Kasumi-1 (cell line): ENCODE results near the gene HPN.
"Not testable (repeated sequence)": the region's sequence is repeated elsewhere in the genome, so short reads cannot be mapped to it uniquely, and the experiment has no call there.

Source experiments
- DNase-seq, 2 experiments: peaks; one replicate each; lab custom pipeline; 2025; lab: John Stamatoyannopoulos, UW

The HPN gene

GRCh38 chr19:35009424-35010415 lies 31.8 kb upstream of the HPN start:
- no peak for DNase-seq

GRCh38 chr19:35011091-35011689 lies 30.3 kb upstream of the HPN start:
- DNase-seq: no peak

GRCh38 chr19:35011737-35012682 lies 29.5 kb upstream of the HPN start:
- DNase-seq: no peak

- DNase-seq: peak; percentile 30 to 69
These were observed 28.3 kb upstream of the HPN start for GRCh38 chr19:35013041-35013819.

GRCh38 chr19:35013820-35014754 lies 27.4 kb upstream of the HPN start:
- DNase-seq: peak; percentile 91 to 93

GRCh38 chr19:35014774-35015173 lies 26.7 kb upstream of the HPN start:
- not testable (repeated sequence) for DNase-seq

GRCh38 chr19:35015270-35015953 lies 26.1 kb upstream of the HPN start:
- no peak for DNase-seq

GRCh38 chr19:35015954-35016351 lies 25.6 kb upstream of the HPN start:
- no peak for DNase-seq

GRCh38 chr19:35017507-35017906 lies 24.0 kb upstream of the HPN start:
- no peak for DNase-seq

- no peak for DNase-seq
These were observed 23.1 kb upstream of the HPN start for GRCh38 chr19:35018379-35018778.

- DNase-seq: no peak
These were observed 22.4 kb upstream of the HPN start for GRCh38 chr19:35019144-35019543.

GRCh38 chr19:35021016-35021415 lies 20.5 kb upstream of the HPN start:
- DNase-seq: no peak

GRCh38 chr19:35021596-35021995 lies 19.9 kb upstream of the HPN start:
- no peak for DNase-seq

GRCh38 chr19:35022460-35022859 lies 19.1 kb upstream of the HPN start:
- DNase-seq: no peak

- DNase-seq: peak; percentile 55 to 66
These were observed 18.1 kb upstream of the HPN start for GRCh38 chr19:35023428-35023827.

- no peak for DNase-seq
These were observed 17.4 kb upstream of the HPN start for GRCh38 chr19:35024095-35024494.

GRCh38 chr19:35025969-35026368 lies 15.6 kb upstream of the HPN start:
- DNase-seq: no peak

- DNase-seq: no peak
These were observed 15.1 kb upstream of the HPN start for GRCh38 chr19:35026418-35026817.

- no peak for DNase-seq
These were observed 14.5 kb upstream of the HPN start for GRCh38 chr19:35027009-35027408.
